ENCODE results near the gene COG5. TPM values are rescaled to one million over a fixed set of nuclear protein-coding genes. Genes with fewer than 3 reads are reported as not detected.

Gene COG5
- polyA plus RNA-seq, 1 of the 3 experiments (the other 2 are of a cell fraction) = 21.2 TPM

DNA sequence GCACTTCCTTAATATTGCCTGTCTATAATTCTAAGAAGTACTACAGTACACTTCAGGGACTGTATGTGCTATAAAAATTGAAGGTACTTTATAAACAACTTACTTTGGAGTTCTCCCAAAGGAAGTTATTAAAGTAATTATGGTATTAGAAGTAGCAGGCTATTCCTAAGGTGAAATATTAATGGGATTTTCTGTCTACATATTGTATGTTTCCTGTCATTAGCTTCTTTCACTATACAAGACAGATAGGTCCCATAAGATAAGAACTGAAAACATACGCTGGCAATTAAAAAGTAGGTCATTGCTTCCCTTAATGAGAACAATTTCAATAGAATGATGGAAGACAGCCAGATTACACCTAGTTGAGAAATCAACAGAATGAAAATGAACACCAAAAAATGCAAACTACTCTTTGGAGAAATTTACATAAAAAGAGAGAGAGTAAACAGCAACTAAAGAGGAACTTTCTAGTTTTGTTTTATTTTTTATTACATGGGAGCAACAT, 248.0 kb downstream of the COG5 start:
- H2AFZ ChIP-seq (ENCODE audit: low read depth) = no peak overlapping the region
- H3F3A ChIP-seq (replicated peaks; ENCODE audit: insufficient read depth) = no peaks in the 10 kb centered on the region
- H3K36me3 ChIP-seq (replicated peaks in 1 of 2; ENCODE audit: control insufficient read depth in 1 of 2, insufficient read depth in 2 of 2, low read length in 1 of 2) = peaks cover 5 to 22% of the 10 kb centered on the region in 2 experiments
- no peaks in the 10 kb centered on the region for H3K27me3 ChIP-seq (ENCODE audit: insufficient read depth)
- H3K9me3 ChIP-seq = no peaks in the 10 kb centered on the region
- no peak overlapping the region for H3K4me3 ChIP-seq (ENCODE audit: low read depth in 2 of 2, low read length in 1 of 2)
- H3K4me1 ChIP-seq (ENCODE audit: control insufficient read depth in 1 of 2, insufficient read depth in 2 of 2, low read depth in 1 of 2, low read length in 1 of 2) = no peaks in the 10 kb centered on the region; a peak in 1 of 4 replicates
- no peak overlapping the region for H3K9ac ChIP-seq
- no peak for DNase-seq
- CTCF ChIA-PET = interaction anchor here (0.7 kb wide), 1 partner anchor 984 kb away, joined by 3 read pairs; no protein-coding TSS in a partner anchor
- no peaks in the 10 kb centered on the region; the same call in 1 of the 2 replicates for H3K9me2 ChIP-seq
- no peak for TF ChIP-seq GATA2 (CRISPR knock-in tag; IDR thresholded peaks at IDR 0.05)
- no peak for TF ChIP-seq ELF1 (IDR thresholded peaks at IDR 0.05)
- TF ChIP-seq, protein P1, sequence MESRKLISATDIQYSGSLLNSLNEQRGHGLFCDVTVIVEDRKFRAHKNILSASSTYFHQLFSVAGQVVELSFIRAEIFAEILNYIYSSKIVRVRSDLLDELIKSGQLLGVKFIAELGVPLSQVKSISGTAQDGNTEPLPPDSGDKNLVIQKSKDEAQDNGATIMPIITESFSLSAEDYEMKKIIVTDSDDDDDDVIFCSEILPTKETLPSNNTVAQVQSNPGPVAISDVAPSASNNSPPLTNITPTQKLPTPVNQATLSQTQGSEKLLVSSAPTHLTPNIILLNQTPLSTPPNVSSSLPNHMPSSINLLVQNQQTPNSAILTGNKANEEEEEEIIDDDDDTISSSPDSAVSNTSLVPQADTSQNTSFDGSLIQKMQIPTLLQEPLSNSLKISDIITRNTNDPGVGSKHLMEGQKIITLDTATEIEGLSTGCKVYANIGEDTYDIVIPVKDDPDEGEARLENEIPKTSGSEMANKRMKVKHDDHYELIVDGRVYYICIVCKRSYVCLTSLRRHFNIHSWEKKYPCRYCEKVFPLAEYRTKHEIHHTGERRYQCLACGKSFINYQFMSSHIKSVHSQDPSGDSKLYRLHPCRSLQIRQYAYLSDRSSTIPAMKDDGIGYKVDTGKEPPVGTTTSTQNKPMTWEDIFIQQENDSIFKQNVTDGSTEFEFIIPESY (IDR thresholded peaks at IDR 0.05; ENCODE audit: borderline replicate concordance, low read depth) = no peak
- TF ChIP-seq, protein P2, sequence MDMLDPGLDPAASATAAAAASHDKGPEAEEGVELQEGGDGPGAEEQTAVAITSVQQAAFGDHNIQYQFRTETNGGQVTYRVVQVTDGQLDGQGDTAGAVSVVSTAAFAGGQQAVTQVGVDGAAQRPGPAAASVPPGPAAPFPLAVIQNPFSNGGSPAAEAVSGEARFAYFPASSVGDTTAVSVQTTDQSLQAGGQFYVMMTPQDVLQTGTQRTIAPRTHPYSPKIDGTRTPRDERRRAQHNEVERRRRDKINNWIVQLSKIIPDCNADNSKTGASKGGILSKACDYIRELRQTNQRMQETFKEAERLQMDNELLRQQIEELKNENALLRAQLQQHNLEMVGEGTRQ (IDR thresholded peaks at IDR 0.05; ENCODE audit: borderline replicate concordance, low read depth, low read length) = no peak
- no peak for TF ChIP-seq YY1 (IDR thresholded peaks at IDR 0.05; ENCODE audit: low read depth)
- TF ChIP-seq MEF2A (IDR thresholded peaks at IDR 0.05; ENCODE audit: borderline replicate concordance, low read depth) = no peak
- TF ChIP-seq PBX3 (IDR thresholded peaks at IDR 0.05) = no peak
- TF ChIP-seq, protein P3, sequence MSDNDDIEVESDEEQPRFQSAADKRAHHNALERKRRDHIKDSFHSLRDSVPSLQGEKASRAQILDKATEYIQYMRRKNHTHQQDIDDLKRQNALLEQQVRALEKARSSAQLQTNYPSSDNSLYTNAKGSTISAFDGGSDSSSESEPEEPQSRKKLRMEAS (IDR thresholded peaks at IDR 0.05; ENCODE audit: low read depth) = no peak
- no peak for TF ChIP-seq GABPA (IDR thresholded peaks at IDR 0.05; ENCODE audit: low read depth)
- no peak for TF ChIP-seq POLR2AphosphoS5 (IDR thresholded peaks at IDR 0.05; ENCODE audit: low read depth, low read length)
- TF ChIP-seq TCF12 (IDR thresholded peaks at IDR 0.05) = no peak
- TF ChIP-seq REST (IDR thresholded peaks at IDR 0.05; ENCODE audit: low read depth, low read length) = no peak
- no peak for TF ChIP-seq RAD21 (IDR thresholded peaks at IDR 0.05; ENCODE audit: low read length)
- WGBS (ENCODE audit: low lambda C conversion rate) = 82% methylated on average over 1 of the region's 1 CpG
- POLR2A ChIA-PET = no interaction called here
- H4K20me1 ChIP-seq (ENCODE audit: insufficient read depth) = no peaks in the 10 kb centered on the region
- no peak overlapping the region for H3K4me2 ChIP-seq
- H3K27ac ChIP-seq (ENCODE audit: low read depth in 2 of 2, low read length in 1 of 2) = peak overlapping the region in 1 of 2 experiments; percentile 36; a peak in 2 of 4 replicates
- no peaks in the 10 kb centered on the region for H3K79me2 ChIP-seq (ENCODE audit: insufficient read depth)

All from SK-N-SH (cell line).